ENCODE data around the gene TSG101. TPM values are rescaled to one million over a fixed set of nuclear protein-coding genes. Genes with fewer than 3 reads are reported as not detected.

TSG101 gene
- total RNA-seq, 1 experiment from 2014 or later = 86.6 TPM

- BruUV-seq (replicated peaks) = no TSS peak
- no peaks in the 10 kb centered on the region for H3K9me3 Mint-ChIP-seq (ENCODE audit: unreplicated experiment)
- intact Hi-C loops (cut with micrococcal nuclease; ENCODE audit: unreplicated experiment) = no loop called here
- H3K4me1 Mint-ChIP-seq (ENCODE audit: low read depth, unreplicated experiment) = no peaks in the 10 kb centered on the region
- no peaks in the 10 kb centered on the region for H3K27me3 ChIP-seq (replicated peaks; ENCODE audit: control insufficient read depth, insufficient read depth, low read length)
- no peaks in the 10 kb centered on the region for H3K36me3 ChIP-seq (ENCODE audit: control insufficient read depth, insufficient read depth, low read length)
- no peaks in the 10 kb centered on the region for H3K4me1 ChIP-seq
- no peak for DNase-seq
- ChIA-PET POLR2A (no interaction called here), CTCF (no interaction called here)
- no peak overlapping the region for H3K27ac Mint-ChIP-seq (ENCODE audit: unreplicated experiment)
- no peaks in the 10 kb centered on the region for H3K27me3 Mint-ChIP-seq (ENCODE audit: insufficient read depth, unreplicated experiment)
- peaks cover 8% of the 10 kb centered on the region for H3K36me3 Mint-ChIP-seq (ENCODE audit: insufficient read depth, unreplicated experiment)
- no peaks in the 10 kb centered on the region for H3K9me3 ChIP-seq
- H3K4me3 ChIP-seq (ENCODE audit: low read depth, low read length) = no peak overlapping the region
- H3K4me3 Mint-ChIP-seq (ENCODE audit: unreplicated experiment) = no peak overlapping the region
- TF ChIP-seq CTCF (IDR thresholded peaks at IDR 0.05; ENCODE audit: insufficient read depth in 1 of 2, low read depth in 1 of 2, low read length in 1 of 2, severe bottlenecking in 1 of 2, unreplicated experiment in 1 of 2) = no peak
Observed at GRCh38 chr11:18548001-18548400, 21.3 kb upstream of the TSG101 start.

DNA sequence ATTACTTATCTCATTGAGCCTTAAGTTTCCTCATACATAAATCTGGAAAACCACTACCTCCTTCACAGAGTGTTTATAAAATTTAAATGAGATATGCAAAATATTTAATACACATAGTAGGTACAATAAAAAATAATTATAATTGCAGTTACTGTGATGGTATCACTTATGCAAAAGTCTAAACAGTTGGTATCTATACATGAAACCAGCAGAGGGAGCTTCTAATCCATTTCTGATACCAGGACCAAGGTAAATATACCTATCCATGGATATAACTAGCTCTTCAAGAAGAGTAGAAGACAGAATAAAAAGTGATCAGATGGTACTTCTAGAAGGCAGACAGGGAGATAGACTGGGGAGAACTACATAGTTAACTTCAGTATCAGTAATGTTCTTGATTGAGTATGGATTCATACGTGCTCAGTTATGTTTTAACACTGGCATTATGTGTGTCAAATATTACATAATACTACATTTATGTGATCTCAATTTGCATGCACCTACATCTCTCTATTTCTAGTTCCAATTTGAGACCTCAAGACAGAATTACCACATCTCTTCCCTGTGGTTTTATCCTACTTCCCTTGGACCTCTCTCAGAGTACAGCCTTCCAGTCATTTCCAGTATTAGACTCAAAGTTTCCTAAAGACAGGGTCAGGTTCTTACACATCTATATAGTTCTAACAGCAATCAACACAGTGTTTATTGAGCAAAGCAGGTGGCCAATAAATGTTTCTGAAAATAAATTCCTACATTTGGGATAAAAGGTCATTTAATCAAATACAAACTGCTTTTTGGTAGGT, 13.7 kb upstream of the TSG101 start:
- no peaks in the 10 kb centered on the region for H3K36me3 ChIP-seq (ENCODE audit: control insufficient read depth, insufficient read depth, low read length)
- no TSS peak for BruUV-seq (replicated peaks)
- no peaks in the 10 kb centered on the region for H3K27me3 Mint-ChIP-seq (ENCODE audit: insufficient read depth, unreplicated experiment)
- intact Hi-C loops (cut with micrococcal nuclease; ENCODE audit: unreplicated experiment) = loop anchor here (1.0 kb wide), 3 partner anchors 111 to 224 kb away; no protein-coding TSS in a partner anchor
- H3K4me3 Mint-ChIP-seq (ENCODE audit: unreplicated experiment) = no peak overlapping the region
- no peaks in the 10 kb centered on the region for H3K9me3 Mint-ChIP-seq (ENCODE audit: unreplicated experiment)
- 0 out of 2 replicates have a peak, but pooled peaks cover 6% of the 10 kb centered on the region for H3K4me1 ChIP-seq
- ChIA-PET POLR2A (interaction anchor here (0.6 to 1.2 kb wide), 3 partner anchors 14 to 93 kb away, joined by 4 to 6 read pairs (median 4); partner anchors contain the start of genes SPTY2D1, TSG101 and UEVLD), CTCF (interaction anchor here (0.5 to 1.6 kb wide), 19 partner anchors 14 to 425 kb away, joined by 3 to 13 read pairs (median 5); partner anchors contain the start of genes TMEM86A and TSG101)
- H3K4me3 ChIP-seq (ENCODE audit: low read depth, low read length) = no peak overlapping the region
- no peaks in the 10 kb centered on the region for H3K27me3 ChIP-seq (replicated peaks; ENCODE audit: control insufficient read depth, insufficient read depth, low read length)
- peak; percentile 58 to 65 for TF ChIP-seq CTCF (IDR thresholded peaks at IDR 0.05; ENCODE audit: insufficient read depth in 1 of 2, low read depth in 1 of 2, low read length in 1 of 2, severe bottlenecking in 1 of 2, unreplicated experiment in 1 of 2)
- peaks cover 4% of the 10 kb centered on the region for H3K36me3 Mint-ChIP-seq (ENCODE audit: insufficient read depth, unreplicated experiment)
- no peaks in the 10 kb centered on the region for H3K9me3 ChIP-seq
- H3K27ac Mint-ChIP-seq (ENCODE audit: unreplicated experiment) = no peak overlapping the region
- H3K4me1 Mint-ChIP-seq (ENCODE audit: low read depth, unreplicated experiment) = no peaks in the 10 kb centered on the region
- peak in 1 of 2 experiments; percentile 37 for DNase-seq

- no peaks in the 10 kb centered on the region for H3K27me3 ChIP-seq (replicated peaks; ENCODE audit: control insufficient read depth, insufficient read depth, low read length)
- H3K4me1 ChIP-seq = peaks cover 17% of the 10 kb centered on the region
- Mint-ChIP-seq H3K36me3 (ENCODE audit: insufficient read depth, unreplicated experiment) (peaks cover 9% of the 10 kb centered on the region), H3K9me3 (ENCODE audit: unreplicated experiment) (no peaks in the 10 kb centered on the region), H3K4me1 (ENCODE audit: low read depth, unreplicated experiment) (no peaks in the 10 kb centered on the region), H3K27me3 (ENCODE audit: insufficient read depth, unreplicated experiment) (no peaks in the 10 kb centered on the region), H3K27ac (ENCODE audit: unreplicated experiment) (no peak overlapping the region), H3K4me3 (ENCODE audit: unreplicated experiment) (no peak overlapping the region)
- no peaks in the 10 kb centered on the region for H3K9me3 ChIP-seq
- ChIA-PET CTCF (interaction anchor here (0.6 kb wide), 1 partner anchor 143 kb away, joined by 3 read pairs; no protein-coding TSS in a partner anchor), POLR2A (interaction anchor here (0.9 kb wide), 1 partner anchor 10 kb away, joined by 3 read pairs; no protein-coding TSS in a partner anchor)
- intact Hi-C loops (cut with micrococcal nuclease; ENCODE audit: unreplicated experiment) = no loop called here
- no peak for TF ChIP-seq CTCF (IDR thresholded peaks at IDR 0.05; ENCODE audit: insufficient read depth in 1 of 2, low read depth in 1 of 2, low read length in 1 of 2, severe bottlenecking in 1 of 2, unreplicated experiment in 1 of 2)
- DNase-seq = no peak
- no peaks in the 10 kb centered on the region for H3K36me3 ChIP-seq (ENCODE audit: control insufficient read depth, insufficient read depth, low read length)
- BruUV-seq (replicated peaks) = no TSS peak
- no peak overlapping the region for H3K4me3 ChIP-seq (ENCODE audit: low read depth, low read length)
Observed at GRCh38 chr11:18536209-18536608, 9.5 kb upstream of the TSG101 start.

Measured in Caco-2 (cell line).